ENCODE measurements around the gene MKI67.
"Not testable (repeated sequence)": the region's sequence is repeated elsewhere in the genome, so short reads cannot be mapped to it uniquely, and the experiment has no call there.

Gene MKI67

GRCh38 chr10:128167926-128168520, 41.8 kb upstream of the MKI67 start:
- no peak for TF ChIP-seq CTCF (IDR thresholded peaks at IDR 0.05; ENCODE audit: low read depth, low read length)
- in situ Hi-C loops (cut with HindIII; ENCODE audit: low sequenced_read_pairs) = no loop called here
- no peak overlapping the region for H3K4me3 ChIP-seq (ENCODE audit: low read depth, low read length)
- no peak for DNase-seq (ENCODE audit: low read depth, low spot score)

GRCh38 chr10:128167123-128167522, 40.9 kb upstream of the MKI67 start:
- H3K4me3 ChIP-seq (ENCODE audit: low read depth, low read length); in situ Hi-C loops (cut with HindIII; ENCODE audit: low sequenced_read_pairs); DNase-seq (ENCODE audit: low read depth, low spot score): not testable (repeated sequence)

GRCh38 chr10:128166151-128166550, 39.9 kb upstream of the MKI67 start:
- no peak for DNase-seq (ENCODE audit: low read depth, low spot score)
- no peak for TF ChIP-seq CTCF (IDR thresholded peaks at IDR 0.05; ENCODE audit: low read depth, low read length)
- no peak overlapping the region for H3K4me3 ChIP-seq (ENCODE audit: low read depth, low read length)
- in situ Hi-C loops (cut with HindIII; ENCODE audit: low sequenced_read_pairs) = no loop called here

- no peak for TF ChIP-seq CTCF (IDR thresholded peaks at IDR 0.05; ENCODE audit: low read depth, low read length)
- in situ Hi-C loops (cut with HindIII; ENCODE audit: low sequenced_read_pairs) = no loop called here
- DNase-seq (ENCODE audit: low read depth, low spot score) = no peak
- H3K4me3 ChIP-seq (ENCODE audit: low read depth, low read length) = no peak overlapping the region
Observed at GRCh38 chr10:128165536-128165935, 39.3 kb upstream of the MKI67 start.

GRCh38 chr10:128163701-128164100, 37.5 kb upstream of the MKI67 start:
- DNase-seq (ENCODE audit: low read depth, low spot score) = no peak
- no peak for TF ChIP-seq CTCF (IDR thresholded peaks at IDR 0.05; ENCODE audit: low read depth, low read length)
- in situ Hi-C loops (cut with HindIII; ENCODE audit: low sequenced_read_pairs) = no loop called here
- no peak overlapping the region for H3K4me3 ChIP-seq (ENCODE audit: low read depth, low read length)

- in situ Hi-C loops (cut with HindIII; ENCODE audit: low sequenced_read_pairs) = no loop called here
- no peak overlapping the region for H3K4me3 ChIP-seq (ENCODE audit: low read depth, low read length)
- TF ChIP-seq CTCF (IDR thresholded peaks at IDR 0.05; ENCODE audit: low read depth, low read length) = no peak
- no peak for DNase-seq (ENCODE audit: low read depth, low spot score)
Observed at GRCh38 chr10:128161031-128161430, 34.8 kb upstream of the MKI67 start.

- in situ Hi-C loops (cut with HindIII; ENCODE audit: low sequenced_read_pairs) = no loop called here
Observed at GRCh38 chr10:128160297-128160711, 34.1 kb upstream of the MKI67 start.

More at GRCh38 chr10:128160297-128160711, 34.1 kb upstream of the MKI67 start:
- no peak for DNase-seq (ENCODE audit: low read depth, low spot score)
- no peak overlapping the region for H3K4me3 ChIP-seq (ENCODE audit: low read depth, low read length)
- TF ChIP-seq CTCF (IDR thresholded peaks at IDR 0.05; ENCODE audit: low read depth, low read length) = no peak
